Measurements from ENCODE around the gene ZNF223.

ZNF223 gene

GRCh38 chr19:44007473-44007872 lies 44.4 kb upstream of the ZNF223 start:
- Histone ChIP-seq H3K4me1 (ENCODE audit: control insufficient read depth, low read depth, low read length) (no peaks in the 10 kb centered on the region), H3K9ac (ENCODE audit: low read length) (no peak overlapping the region), H3K56ac (ENCODE audit: low read length) (no peak overlapping the region), H3K18ac (ENCODE audit: low read length) (no peak overlapping the region), H2BK5ac (ENCODE audit: low read length) (no peak overlapping the region), H3K27ac (ENCODE audit: low read depth, low read length) (no peak overlapping the region), H3K23ac (ENCODE audit: low read length) (no peak overlapping the region), H2BK120ac (ENCODE audit: low read depth, low read length) (no peak overlapping the region), H3K4me2 (ENCODE audit: low read length) (no peak overlapping the region), H3K4ac (ENCODE audit: low read depth, low read length) (no peak overlapping the region), H3K36me3 (ENCODE audit: control insufficient read depth, insufficient read depth, low read length) (peaks cover 8% of the 10 kb centered on the region), H3K27me3 (ENCODE audit: insufficient read depth, low read length, poor library complexity) (no peaks in the 10 kb centered on the region), H4K5ac (ENCODE audit: low read length) (no peak overlapping the region), H3K4me3 (ENCODE audit: low read length) (no peak overlapping the region), H3K79me2 (ENCODE audit: control insufficient read depth, insufficient read depth, low read length) (no peaks in the 10 kb centered on the region), H4K8ac (ENCODE audit: low read depth, low read length) (no peak overlapping the region), H2AK5ac (ENCODE audit: low read length) (no peak overlapping the region), H3K79me1 (ENCODE audit: low read length) (no peaks in the 10 kb centered on the region), H2BK15ac (replicated peaks; ENCODE audit: low read depth) (no peak overlapping the region)
- no peak for DNase-seq
- no CpG with 5 or more reads among the region's 6 CpGs for WGBS (ENCODE audit: extremely low coverage, insufficient coverage, low lambda C conversion rate)

GRCh38 chr19:44010468-44010867 lies 41.4 kb upstream of the ZNF223 start:
- H3K56ac ChIP-seq (ENCODE audit: low read length), result no peak overlapping the region
- no peak overlapping the region for H3K27ac ChIP-seq (ENCODE audit: low read depth, low read length)
- no CpG with 5 or more reads among the region's 5 CpGs for WGBS (ENCODE audit: extremely low coverage, insufficient coverage, low lambda C conversion rate)
- peak overlapping the region; percentile 21 for H3K4me3 ChIP-seq (ENCODE audit: low read length)
- DNase-seq, result no peak
- H3K79me2 ChIP-seq (ENCODE audit: control insufficient read depth, insufficient read depth, low read length), result no peaks in the 10 kb centered on the region
- H3K79me1 ChIP-seq (ENCODE audit: low read length), result no peaks in the 10 kb centered on the region
- H2BK120ac ChIP-seq (ENCODE audit: low read depth, low read length), result no peak overlapping the region
- no peak overlapping the region for H2BK15ac ChIP-seq (replicated peaks; ENCODE audit: low read depth)
- no peak overlapping the region for H3K23ac ChIP-seq (ENCODE audit: low read length)
- no peak overlapping the region for H3K18ac ChIP-seq (ENCODE audit: low read length)
- H3K4ac ChIP-seq (ENCODE audit: low read depth, low read length), result no peak overlapping the region
- no peaks in the 10 kb centered on the region for H3K4me1 ChIP-seq (ENCODE audit: control insufficient read depth, low read depth, low read length)
- no peak overlapping the region for H2BK5ac ChIP-seq (ENCODE audit: low read length)
- no peak overlapping the region for H3K9ac ChIP-seq (ENCODE audit: low read length)
- H4K8ac ChIP-seq (ENCODE audit: low read depth, low read length), result no peak overlapping the region
- no peak overlapping the region for H2AK5ac ChIP-seq (ENCODE audit: low read length)
- H3K27me3 ChIP-seq (ENCODE audit: insufficient read depth, low read length, poor library complexity), result no peaks in the 10 kb centered on the region
- H3K4me2 ChIP-seq (ENCODE audit: low read length), result no peak overlapping the region
- peaks cover 8% of the 10 kb centered on the region for H3K36me3 ChIP-seq (ENCODE audit: control insufficient read depth, insufficient read depth, low read length)
- no peak overlapping the region for H4K5ac ChIP-seq (ENCODE audit: low read length)

GRCh38 chr19:44019498-44019897 lies 32.3 kb upstream of the ZNF223 start:
- Histone ChIP-seq H3K79me2 (ENCODE audit: control insufficient read depth, insufficient read depth, low read length) (no peaks in the 10 kb centered on the region), H2BK120ac (ENCODE audit: low read depth, low read length) (no peak overlapping the region), H3K4ac (ENCODE audit: low read depth, low read length) (no peak overlapping the region), H3K79me1 (ENCODE audit: low read length) (no peaks in the 10 kb centered on the region), H4K8ac (ENCODE audit: low read depth, low read length) (no peak overlapping the region), H3K27me3 (ENCODE audit: insufficient read depth, low read length, poor library complexity) (no peaks in the 10 kb centered on the region), H3K4me2 (ENCODE audit: low read length) (no peak overlapping the region), H3K4me1 (ENCODE audit: control insufficient read depth, low read depth, low read length) (no peaks in the 10 kb centered on the region), H3K36me3 (ENCODE audit: control insufficient read depth, insufficient read depth, low read length) (no peaks in the 10 kb centered on the region), H2AK5ac (ENCODE audit: low read length) (no peak overlapping the region), H2BK15ac (replicated peaks; ENCODE audit: low read depth) (no peak overlapping the region), H3K18ac (ENCODE audit: low read length) (no peak overlapping the region), H4K5ac (ENCODE audit: low read length) (no peak overlapping the region), H3K27ac (ENCODE audit: low read depth, low read length) (no peak overlapping the region), H3K9ac (ENCODE audit: low read length) (no peak overlapping the region), H3K56ac (ENCODE audit: low read length) (no peak overlapping the region), H3K23ac (ENCODE audit: low read length) (no peak overlapping the region), H2BK5ac (ENCODE audit: low read length) (no peak overlapping the region), H3K4me3 (ENCODE audit: low read length) (no peak overlapping the region)
- WGBS (ENCODE audit: extremely low coverage, insufficient coverage, low lambda C conversion rate), result no CpG with 5 or more reads among the region's 2 CpGs
- no peak for DNase-seq

- Histone ChIP-seq H4K5ac (ENCODE audit: low read length) (no peak overlapping the region), H3K23ac (ENCODE audit: low read length) (no peak overlapping the region), H3K56ac (ENCODE audit: low read length) (no peak overlapping the region), H2BK15ac (replicated peaks; ENCODE audit: low read depth) (no peak overlapping the region), H3K27ac (ENCODE audit: low read depth, low read length) (no peak overlapping the region), H2BK5ac (ENCODE audit: low read length) (no peak overlapping the region), H3K79me2 (ENCODE audit: control insufficient read depth, insufficient read depth, low read length) (no peaks in the 10 kb centered on the region), H3K9ac (ENCODE audit: low read length) (no peak overlapping the region), H3K27me3 (ENCODE audit: insufficient read depth, low read length, poor library complexity) (no peaks in the 10 kb centered on the region), H3K4me2 (ENCODE audit: low read length) (no peak overlapping the region), H2AK5ac (ENCODE audit: low read length) (no peak overlapping the region), H3K36me3 (ENCODE audit: control insufficient read depth, insufficient read depth, low read length) (no peaks in the 10 kb centered on the region), H3K4ac (ENCODE audit: low read depth, low read length) (no peak overlapping the region), H4K8ac (ENCODE audit: low read depth, low read length) (no peak overlapping the region), H3K18ac (ENCODE audit: low read length) (no peak overlapping the region), H3K4me1 (ENCODE audit: control insufficient read depth, low read depth, low read length) (peaks cover 2% of the 10 kb centered on the region), H2BK120ac (ENCODE audit: low read depth, low read length) (no peak overlapping the region), H3K79me1 (ENCODE audit: low read length) (no peaks in the 10 kb centered on the region), H3K4me3 (ENCODE audit: low read length) (no peak overlapping the region)
- DNase-seq, result no peak
Observed at GRCh38 chr19:44021221-44021620, 30.6 kb upstream of the ZNF223 start.

GRCh38 chr19:44024900-44025216 lies 27.0 kb upstream of the ZNF223 start:
- peak overlapping the region; percentile 33 for H3K4me3 ChIP-seq (ENCODE audit: low read length)
- no peak overlapping the region for H2AK5ac ChIP-seq (ENCODE audit: low read length)
- peak overlapping the region; percentile 24 for H3K4ac ChIP-seq (ENCODE audit: low read depth, low read length)
- H3K27me3 ChIP-seq (ENCODE audit: insufficient read depth, low read length, poor library complexity), result no peaks in the 10 kb centered on the region
- no peak overlapping the region for H2BK120ac ChIP-seq (ENCODE audit: low read depth, low read length)
- H3K36me3 ChIP-seq (ENCODE audit: control insufficient read depth, insufficient read depth, low read length), result no peaks in the 10 kb centered on the region
- H2BK15ac ChIP-seq (replicated peaks; ENCODE audit: low read depth), result no peak overlapping the region
- no peak overlapping the region for H3K23ac ChIP-seq (ENCODE audit: low read length)
- H3K79me1 ChIP-seq (ENCODE audit: low read length), result no peaks in the 10 kb centered on the region
- peak overlapping the region; percentile 89 for H3K56ac ChIP-seq (ENCODE audit: low read length)
- H2BK5ac ChIP-seq (ENCODE audit: low read length), result no peak overlapping the region
- peak overlapping the region; percentile 69 for H4K8ac ChIP-seq (ENCODE audit: low read depth, low read length)
- no peaks in the 10 kb centered on the region for H3K79me2 ChIP-seq (ENCODE audit: control insufficient read depth, insufficient read depth, low read length)
- no CpG with 5 or more reads among the region's 4 CpGs for WGBS (ENCODE audit: extremely low coverage, insufficient coverage, low lambda C conversion rate)
- DNase-seq, result no peak
- H3K9ac ChIP-seq (ENCODE audit: low read length), result peak overlapping the region; percentile 68
- peaks cover 2% of the 10 kb centered on the region for H3K4me1 ChIP-seq (ENCODE audit: control insufficient read depth, low read depth, low read length)
- no peak overlapping the region for H3K18ac ChIP-seq (ENCODE audit: low read length)
- peak overlapping the region; percentile 97 for H4K5ac ChIP-seq (ENCODE audit: low read length)
- no peak overlapping the region for H3K27ac ChIP-seq (ENCODE audit: low read depth, low read length)
- H3K4me2 ChIP-seq (ENCODE audit: low read length), result peak overlapping the region; percentile 59

GRCh38 chr19:44025217-44025936 lies 26.5 kb upstream of the ZNF223 start, which contains the start of gene ZNF222:
Gene ZNF222 (plus strand): TSS chr19:44025379. CDS start chr19:44025437, 58 bp downstream.
- H3K4me3 ChIP-seq (ENCODE audit: low read length), result peak within 1 kb of the TSS; percentile 93
- H3K79me1 ChIP-seq (ENCODE audit: low read length), result no peaks in the 10 kb centered on the region
- H3K27me3 ChIP-seq (ENCODE audit: insufficient read depth, low read length, poor library complexity), result no peaks in the 10 kb centered on the region
- H2BK120ac ChIP-seq (ENCODE audit: low read depth, low read length), result no peak within 1 kb of the TSS
- peaks cover 2% of the 10 kb centered on the region for H3K4me1 ChIP-seq (ENCODE audit: control insufficient read depth, low read depth, low read length)
- H3K4me2 ChIP-seq (ENCODE audit: low read length), result peak within 1 kb of the TSS; percentile 77
- WGBS (ENCODE audit: extremely low coverage, insufficient coverage, low lambda C conversion rate), result no CpG with 5 or more reads among the region's 37 CpGs
- H3K4ac ChIP-seq (ENCODE audit: low read depth, low read length), result peak within 1 kb of the TSS; percentile 24
- H4K8ac ChIP-seq (ENCODE audit: low read depth, low read length), result peak within 1 kb of the TSS; percentile 69
- H3K18ac ChIP-seq (ENCODE audit: low read length), result no peak within 1 kb of the TSS
- no peak within 1 kb of the TSS for H2BK15ac ChIP-seq (replicated peaks; ENCODE audit: low read depth)
- H3K9ac ChIP-seq (ENCODE audit: low read length), result peak within 1 kb of the TSS; percentile 85
- peak; percentile 87 for DNase-seq
- H3K23ac ChIP-seq (ENCODE audit: low read length), result no peak within 1 kb of the TSS
- H2BK5ac ChIP-seq (ENCODE audit: low read length), result no peak within 1 kb of the TSS
- H3K79me2 ChIP-seq (ENCODE audit: control insufficient read depth, insufficient read depth, low read length), result no peaks in the 10 kb centered on the region
- H3K36me3 ChIP-seq (ENCODE audit: control insufficient read depth, insufficient read depth, low read length), result no peaks in the 10 kb centered on the region
- H4K5ac ChIP-seq (ENCODE audit: low read length), result peak within 1 kb of the TSS; percentile 97
- H3K56ac ChIP-seq (ENCODE audit: low read length), result peak within 1 kb of the TSS; percentile 94
- H2AK5ac ChIP-seq (ENCODE audit: low read length), result no peak within 1 kb of the TSS
- H3K27ac ChIP-seq (ENCODE audit: low read depth, low read length), result no peak within 1 kb of the TSS
